Stimulated activated CD8-positive, alpha-beta memory T cell treated with anti-CD3 and anti-CD28 coated beads, Interleukin-2, amount 100 ng/mL, for 48 hours (primary cell): ENCODE measurements around the gene SLC25A21.
"Not testable (repeated sequence)": the region's sequence is repeated elsewhere in the genome, so short reads cannot be mapped to it uniquely, and the experiment has no call there.

Experiments used
- DNase-seq, 2 donors: peaks; one replicate each; pipeline ENCODE4 v3.0.0-alpha.2; 2020; ENCODE audit warnings: low read depth in 2 of 2

Gene SLC25A21

GRCh38 chr14:36942522-36943245, 229.7 kb downstream of the SLC25A21 start:
- DNase-seq = no peak

GRCh38 chr14:36941783-36942521, 230.5 kb downstream of the SLC25A21 start:
- DNase-seq = peak; percentile 23 to 46

GRCh38 chr14:36940476-36940875, 231.9 kb downstream of the SLC25A21 start:
- DNase-seq = no peak

GRCh38 chr14:36939265-36939664, 233.1 kb downstream of the SLC25A21 start:
- DNase-seq = no peak

GRCh38 chr14:36938678-36939077, 233.7 kb downstream of the SLC25A21 start:
- no peak for DNase-seq

GRCh38 chr14:36935976-36936678, 236.3 kb downstream of the SLC25A21 start:
- no peak for DNase-seq

GRCh38 chr14:36934304-36934703, 238.1 kb downstream of the SLC25A21 start:
- DNase-seq = no peak

GRCh38 chr14:36931791-36932190, 240.6 kb downstream of the SLC25A21 start:
- no peak for DNase-seq

GRCh38 chr14:36928432-36928831, 244.0 kb downstream of the SLC25A21 start:
- no peak for DNase-seq

- DNase-seq = no peak
Observed at GRCh38 chr14:36925094-36925493, 247.3 kb downstream of the SLC25A21 start.

GRCh38 chr14:36916668-36917067, 255.7 kb downstream of the SLC25A21 start:
- DNase-seq = no peak

GRCh38 chr14:36915081-36915480, 257.3 kb downstream of the SLC25A21 start:
- no peak for DNase-seq

- DNase-seq = no peak
Observed at GRCh38 chr14:36910578-36910977, 261.8 kb downstream of the SLC25A21 start.

GRCh38 chr14:36905272-36905888, 267.0 kb downstream of the SLC25A21 start:
- DNase-seq = no peak

- DNase-seq = no peak
Observed at GRCh38 chr14:36901861-36902260, 270.5 kb downstream of the SLC25A21 start.

- DNase-seq = no peak
Observed at GRCh38 chr14:36900846-36901245, 271.6 kb downstream of the SLC25A21 start.

- not testable (repeated sequence) for DNase-seq
Observed at GRCh38 chr14:36896300-36896699, 276.1 kb downstream of the SLC25A21 start.

- no peak for DNase-seq
Observed at GRCh38 chr14:36884049-36884448, 288.4 kb downstream of the SLC25A21 start.

GRCh38 chr14:36880276-36880675, 292.1 kb downstream of the SLC25A21 start:
- no peak for DNase-seq

- no peak for DNase-seq
Observed at GRCh38 chr14:36879558-36879957, 292.8 kb downstream of the SLC25A21 start.

GRCh38 chr14:36874396-36875138, 297.8 kb downstream of the SLC25A21 start:
- DNase-seq = no peak
